CD14-positive monocyte (primary cell): ENCODE results near the gene DHX30. TPM values are rescaled to one million over a fixed set of nuclear protein-coding genes. Genes with fewer than 3 reads are reported as not detected.

Source experiments
- DNase-seq, 3 donors: peaks; one replicate each; pipeline ENCODE4 v3.0.0-alpha.2; 2011 to 2022
- H2AFZ ChIP-seq: 2 replicates; pipeline ENCODE4 v1.6.0; 2012; ENCODE audit warnings: mild to moderate bottlenecking, low read depth, low read length, inconsistent platforms; ENCODE audit not compliant: insufficient read depth, poor library complexity, severe bottlenecking
- H3K27ac ChIP-seq, 2 donors: 1 replicate in 1 of 2; 2 replicates in 1 of 2; pipeline ENCODE4 v1.5.1; 2012 to 2013; ENCODE audit warnings: low read length in 2 of 2, control low read depth in 1 of 2, inconsistent platforms in 1 of 2, low read depth in 1 of 2, mild to moderate bottlenecking in 1 of 2
- H3K27me3 ChIP-seq, 2 donors: one replicate each; pipeline versions ENCODE4 v1.6.0 to v1.6.1; 2011 to 2013; ENCODE audit warnings: low read length in 2 of 2; ENCODE audit not compliant: control insufficient read depth in 2 of 2, insufficient read depth in 2 of 2
- H3K36me3 ChIP-seq, 2 donors: replicated peaks in 1 of 2; 1 replicate in 1 of 2; 2 replicates in 1 of 2; pipeline versions ENCODE4 v1.5.1 to v1.6.1; 2012 to 2013; ENCODE audit warnings: low read length in 2 of 2, control low read depth in 1 of 2, inconsistent platforms in 1 of 2, mild to moderate bottlenecking in 1 of 2; ENCODE audit not compliant: insufficient read depth in 2 of 2, control insufficient read depth in 1 of 2
- H3K4me1 ChIP-seq, 2 donors: 1 replicate in 1 of 2; 2 replicates in 1 of 2; pipeline versions ENCODE4 v1.5.1 to v1.6.1; 2012 to 2013; ENCODE audit warnings: low read length in 2 of 2, control low read depth in 1 of 2, inconsistent platforms in 1 of 2, mild to moderate bottlenecking in 1 of 2, moderate library complexity in 1 of 2; ENCODE audit not compliant: insufficient read depth in 2 of 2, control insufficient read depth in 1 of 2
- H3K4me2 ChIP-seq: replicated peaks from 2 replicates; pipeline ENCODE3; 2012; ENCODE audit warnings: low read length, moderate library complexity, mild to moderate bottlenecking; ENCODE audit not compliant: poor library complexity, severe bottlenecking; ENCODE audit errors: extremely low read depth
- H3K4me3 ChIP-seq, 3 experiments: fragments of 200-600 bp in 1 of 3; sonication (generic) in 1 of 3; replicated peaks in 1 of 3; 1 replicate in 2 of 3; 2 replicates in 1 of 3; pipeline ENCODE4 v1.5.1; 2011 to 2013; ENCODE audit warnings: low read length in 3 of 3, mild to moderate bottlenecking in 3 of 3, control low read depth in 2 of 3, low read depth in 2 of 3, inconsistent platforms in 1 of 3, moderate library complexity in 1 of 3
- H3K79me2 ChIP-seq: 2 replicates; pipeline ENCODE4 v1.6.0; 2012; ENCODE audit warnings: mild to moderate bottlenecking, control low read depth, inconsistent platforms, low read length, moderate library complexity; ENCODE audit not compliant: insufficient read depth
- H3K9ac ChIP-seq: 2 replicates; pipeline ENCODE4 v1.6.0; 2017; ENCODE audit warnings: low read length, mild to moderate bottlenecking; ENCODE audit not compliant: insufficient read depth, poor library complexity, severe bottlenecking
- H3K9me3 ChIP-seq, 2 donors: replicated peaks in 1 of 2; 1 replicate in 1 of 2; 2 replicates in 1 of 2; pipeline versions ENCODE4 v1.5.1 to v1.6.1; 2012 to 2013; ENCODE audit warnings: low read length in 2 of 2, control low read depth in 1 of 2; ENCODE audit not compliant: control insufficient read depth in 1 of 2, insufficient read depth in 1 of 2
- H4K20me1 ChIP-seq: 2 replicates; pipeline ENCODE4 v1.6.0; 2012; ENCODE audit warnings: mild to moderate bottlenecking, low read length, control low read depth, moderate library complexity; ENCODE audit not compliant: insufficient read depth
- H3K27ac Mint-ChIP-seq, 7 donors: one replicate each; pipeline ENCODE4 v1.8.0; 2020; ENCODE audit warnings: mild to moderate bottlenecking in 7 of 7, mixed read lengths in 7 of 7, moderate library complexity in 6 of 7, inconsistent platforms in 2 of 7
- H3K27me3 Mint-ChIP-seq, 3 donors: one replicate each; pipeline ENCODE4 v1.8.0; 2021 to 2022; ENCODE audit warnings: low read depth in 3 of 3, mild to moderate bottlenecking in 3 of 3, mixed read lengths in 3 of 3, moderate library complexity in 3 of 3, inconsistent platforms in 1 of 3
- H3K36me3 Mint-ChIP-seq, 2 donors: one replicate each; pipeline ENCODE4 v1.8.0; 2020; ENCODE audit warnings: mixed read lengths in 2 of 2, inconsistent platforms in 1 of 2, mild to moderate bottlenecking in 1 of 2
- H3K4me1 Mint-ChIP-seq: one replicate; pipeline ENCODE4 v1.8.0; 2020; ENCODE audit warnings: mild to moderate bottlenecking, mixed read lengths
- H3K4me3 Mint-ChIP-seq, 2 donors: one replicate each; pipeline ENCODE4 v1.8.0; 2020; ENCODE audit warnings: mild to moderate bottlenecking in 2 of 2, mixed read lengths in 2 of 2, moderate library complexity in 1 of 2
- H3K9me3 Mint-ChIP-seq, 7 donors: one replicate each; pipeline ENCODE4 v1.8.0; 2020 to 2022; ENCODE audit warnings: mixed read lengths in 7 of 7, mild to moderate bottlenecking in 6 of 7, moderate library complexity in 6 of 7, inconsistent platforms in 2 of 7
- CTCF ChIP-seq: fragments of 200-600 bp; IDR thresholded peaks from one replicate; pipeline ENCODE4 v1.8.0; 2022; ENCODE audit warnings: antibody characterized with exemption, mild to moderate bottlenecking
- WGBS: methylation state at CpG from one replicate; pipeline ENCODE4 v1.1.5; 2013; ENCODE audit warnings: missing lambda C conversion rate; ENCODE audit not compliant: insufficient coverage; 5-methylcytosine and 5-hydroxymethylcytosine counted together
- intact Hi-C, 2 donors: fragments of 100-400 bp; cut with micrococcal nuclease; formaldehyde crosslinking; loops; one replicate each; pipeline versions ENCODE4 v1.15.0 to v1.15.1; 2023
- polyA plus RNA-seq, 3 donors: library from polyadenylated mRNA; depleted of rRNA in 1 of 3; unstranded in 2 of 3; stranded (reverse) in 1 of 3; fragments of 300-500 nt in 2 of 3; fragments of >200 nt in 1 of 3; fragmentation: Illumina TruSeq in 2 of 3; gene quantifications; 1 replicate in 2 of 3; 2 replicates in 1 of 3; pipeline ENCODE4 v1.2.3, GENCODE V29; 2012 to 2021

The DHX30 gene
- polyA plus RNA-seq, 3 donors: 19.4 to 43.9 (median 20.1) TPM

GRCh38 chr3:47813551-47814177 is 10.7 kb downstream of the DHX30 start:
- H3K4me3 Mint-ChIP-seq: no peak overlapping the region
- H3K27ac ChIP-seq: no peak overlapping the region
- H3K4me1 Mint-ChIP-seq: no peaks in the 10 kb centered on the region
- H3K4me3 ChIP-seq: no peak overlapping the region
- no peak overlapping the region for H3K4me2 ChIP-seq
- no peak overlapping the region for H3K9ac ChIP-seq
- H3K4me1 ChIP-seq: no peaks in the 10 kb centered on the region
- H3K27ac Mint-ChIP-seq: peak overlapping the region in 1 of 7 donors; percentile 82
- no peaks in the 10 kb centered on the region for H3K27me3 Mint-ChIP-seq
- H3K36me3 ChIP-seq: peaks cover 32 to 84% of the 10 kb centered on the region in 2 donors
- no peak for DNase-seq
- intact Hi-C loops: no loop called here
- H2AFZ ChIP-seq: no peak overlapping the region
- WGBS: no CpG with 5 or more reads among the region's 8 CpGs
- no peaks in the 10 kb centered on the region for H4K20me1 ChIP-seq
- TF ChIP-seq CTCF: no peak
- H3K27me3 ChIP-seq: no peaks in the 10 kb centered on the region
- H3K79me2 ChIP-seq: no peaks in the 10 kb centered on the region
- no peaks in the 10 kb centered on the region for H3K9me3 Mint-ChIP-seq
- H3K9me3 ChIP-seq: no peaks in the 10 kb centered on the region
- peaks cover 36 to 65% of the 10 kb centered on the region in 2 donors for H3K36me3 Mint-ChIP-seq

- H3K36me3 Mint-ChIP-seq: peaks cover 43 to 62% of the 10 kb centered on the region in 2 donors
- intact Hi-C loops: no loop called here
- H3K4me1 Mint-ChIP-seq: no peaks in the 10 kb centered on the region
- H3K27me3 ChIP-seq: no peaks in the 10 kb centered on the region
- TF ChIP-seq CTCF: no peak
- no peaks in the 10 kb centered on the region for H3K27me3 Mint-ChIP-seq
- DNase-seq: no peak
- no peaks in the 10 kb centered on the region for H4K20me1 ChIP-seq
- H3K4me3 ChIP-seq: no peak overlapping the region
- no peak overlapping the region for H3K9ac ChIP-seq
- no peak overlapping the region for H3K4me3 Mint-ChIP-seq
- H3K4me1 ChIP-seq: no peaks in the 10 kb centered on the region
- H2AFZ ChIP-seq: no peak overlapping the region
- no peak overlapping the region for H3K4me2 ChIP-seq
- H3K27ac Mint-ChIP-seq: peak overlapping the region in 2 of 7 donors; percentile 15 to 40
- WGBS: 100% methylated on average over 1 of the region's 7 CpGs
- H3K79me2 ChIP-seq: no peaks in the 10 kb centered on the region
- H3K9me3 ChIP-seq: no peaks in the 10 kb centered on the region
- H3K9me3 Mint-ChIP-seq: no peaks in the 10 kb centered on the region
- no peak overlapping the region for H3K27ac ChIP-seq
- peaks cover 25 to 73% of the 10 kb centered on the region in 2 donors for H3K36me3 ChIP-seq
Observed at GRCh38 chr3:47817609-47818008, 14.7 kb downstream of the DHX30 start.
